NCI-H82 (cell line): ENCODE data around the gene PDCD2L.
"Not testable (repeated sequence)": the region's sequence is repeated elsewhere in the genome, so short reads cannot be mapped to it uniquely, and the experiment has no call there.

Experiments
- DNase-seq: peaks from one replicate; lab custom pipeline; 2025; lab: John Stamatoyannopoulos, UW

PDCD2L gene

DNA sequence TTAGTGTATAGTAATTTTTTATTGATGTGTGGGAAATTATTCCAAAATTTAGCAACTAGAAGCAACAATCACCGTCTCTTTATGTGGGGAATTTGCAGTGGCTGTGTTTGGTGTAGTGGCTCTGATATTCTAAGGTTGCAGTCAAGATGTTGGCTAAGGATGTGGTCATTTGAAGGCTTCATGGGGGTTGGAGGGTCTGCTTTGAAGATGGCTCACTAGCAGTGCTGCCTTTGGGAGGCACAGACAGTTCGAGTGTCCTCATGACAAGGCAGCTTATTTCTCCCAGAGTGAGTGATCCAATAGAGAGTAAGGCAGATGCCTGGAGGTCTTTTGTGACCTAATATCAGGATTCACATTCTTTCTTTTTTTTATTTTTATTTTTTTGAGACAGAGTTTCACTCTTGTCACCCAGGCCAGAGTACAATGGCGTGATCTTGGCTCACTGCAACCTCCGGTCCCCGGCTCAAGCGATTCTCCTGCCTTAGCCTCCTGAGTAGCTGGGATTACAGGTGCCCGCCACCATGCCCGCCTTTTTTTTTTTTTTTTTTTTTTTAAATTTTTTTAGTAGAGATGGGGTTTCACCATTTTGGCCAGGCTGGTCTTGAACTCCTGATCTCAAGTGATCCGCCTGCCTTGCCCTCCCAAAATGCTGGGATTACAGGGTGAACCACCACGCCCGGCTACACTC lies 30.5 kb upstream of the PDCD2L start:
- DNase-seq: no peak

DNA sequence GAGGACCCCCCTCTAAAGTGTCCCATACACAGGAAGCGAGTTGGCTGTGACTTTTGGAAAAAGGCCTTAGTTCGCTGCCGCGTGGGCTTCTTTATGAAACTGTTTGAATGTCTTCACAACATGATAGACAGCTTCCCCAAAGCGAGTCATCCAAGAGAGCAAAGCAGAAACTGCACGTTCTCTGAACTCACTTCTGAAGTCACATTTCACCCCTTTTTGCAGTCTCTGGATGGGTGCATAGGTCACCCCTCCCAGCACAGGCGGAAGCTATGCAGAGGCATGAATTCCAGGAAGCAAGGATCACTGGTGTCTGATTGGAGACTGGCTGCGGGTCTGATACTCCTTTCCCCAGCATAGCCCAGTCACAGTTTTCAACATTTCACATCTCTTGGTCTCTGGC lies 28.6 kb upstream of the PDCD2L start:
- DNase-seq: no peak

DNA sequence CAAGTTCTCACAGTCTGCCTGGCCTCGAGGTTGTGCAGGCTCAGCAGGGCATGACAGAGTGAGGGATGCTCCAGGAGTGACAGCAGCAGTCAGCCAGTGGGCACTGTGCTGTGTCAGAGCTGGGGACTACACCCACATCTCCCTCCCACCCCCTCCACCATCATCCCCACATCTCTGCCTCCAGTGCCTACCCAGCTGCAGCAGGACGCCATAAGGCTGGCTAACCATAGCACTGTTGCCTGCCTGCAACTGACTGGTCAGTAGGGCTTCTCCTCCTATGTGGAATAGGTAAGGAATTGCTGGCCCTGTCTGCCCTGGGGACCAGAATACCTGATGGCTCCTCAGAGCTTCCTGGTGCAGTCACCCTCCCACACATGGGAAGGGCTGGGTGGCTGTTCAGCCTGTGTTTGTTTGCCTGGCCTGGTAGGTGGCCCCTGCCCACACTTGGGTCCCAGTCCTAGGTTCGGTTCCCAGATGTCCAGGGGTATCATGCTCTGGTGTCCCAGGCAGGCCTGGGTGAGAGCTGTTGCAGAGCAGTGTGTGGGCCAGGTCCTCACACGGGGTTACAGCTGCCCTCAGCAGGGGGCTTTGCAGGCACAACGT lies 23.5 kb upstream of the PDCD2L start:
- no peak for DNase-seq

DNA sequence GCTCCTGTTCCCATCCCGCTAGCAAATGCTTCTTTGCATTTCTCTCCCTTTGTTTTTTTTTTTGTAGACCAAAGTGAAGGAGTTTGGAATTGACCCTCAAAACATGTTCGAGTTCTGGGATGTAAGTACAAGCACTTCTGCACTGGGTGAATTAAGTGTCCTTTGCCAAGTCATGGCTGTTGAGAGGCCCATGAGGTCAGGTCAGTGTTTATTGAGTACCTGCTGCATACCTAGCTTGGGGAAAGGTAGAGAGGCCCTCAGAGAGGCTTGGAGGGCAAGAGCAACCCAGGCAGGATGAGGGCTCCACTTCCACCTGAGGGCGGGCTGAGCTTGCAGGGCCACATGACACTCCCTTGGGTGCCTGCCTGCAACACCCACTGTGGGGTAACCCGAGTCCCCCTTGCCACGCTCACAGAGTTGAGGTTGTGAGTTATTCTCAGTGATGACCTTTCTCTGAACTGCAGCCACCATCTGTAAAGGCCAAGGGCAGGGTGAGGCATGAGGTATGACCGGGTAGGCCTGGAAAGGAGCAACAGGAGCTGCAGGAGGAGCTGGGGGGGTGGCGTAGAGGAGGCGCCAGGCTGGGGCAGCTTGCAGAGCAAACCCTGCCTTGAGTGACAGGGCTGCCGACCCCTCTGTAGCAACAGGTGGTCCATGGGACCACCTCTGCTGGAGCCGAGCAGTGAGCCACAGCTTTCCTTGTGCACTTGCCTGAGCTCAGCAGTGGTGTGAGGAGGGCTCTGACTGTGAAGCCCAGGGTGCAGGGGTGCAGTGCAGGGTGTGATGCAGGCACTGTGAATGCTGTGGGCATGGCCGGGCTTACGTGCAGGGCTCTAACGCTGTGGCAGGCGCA lies 22.6 kb upstream of the PDCD2L start:
- DNase-seq: no peak

DNA sequence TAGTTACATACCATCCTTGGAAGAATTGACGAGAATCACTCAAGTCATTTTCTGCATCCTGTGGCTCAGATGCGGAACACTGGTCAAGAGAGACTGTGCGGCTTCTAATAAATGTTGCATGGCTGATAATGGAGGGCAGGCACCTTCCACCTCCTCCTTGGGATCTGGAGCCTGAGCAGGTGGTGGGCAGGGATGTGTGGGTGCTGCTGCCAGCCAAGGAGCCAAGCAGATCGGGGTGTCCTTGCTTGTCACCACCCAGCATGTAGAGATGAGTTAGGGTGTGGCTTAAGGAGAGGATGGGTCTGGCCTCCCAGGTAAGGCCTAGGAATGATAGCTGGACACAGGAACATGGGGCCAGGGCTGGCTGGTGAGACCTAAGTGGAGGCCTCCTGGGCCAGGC lies 21.7 kb upstream of the PDCD2L start:
- no peak for DNase-seq

DNA sequence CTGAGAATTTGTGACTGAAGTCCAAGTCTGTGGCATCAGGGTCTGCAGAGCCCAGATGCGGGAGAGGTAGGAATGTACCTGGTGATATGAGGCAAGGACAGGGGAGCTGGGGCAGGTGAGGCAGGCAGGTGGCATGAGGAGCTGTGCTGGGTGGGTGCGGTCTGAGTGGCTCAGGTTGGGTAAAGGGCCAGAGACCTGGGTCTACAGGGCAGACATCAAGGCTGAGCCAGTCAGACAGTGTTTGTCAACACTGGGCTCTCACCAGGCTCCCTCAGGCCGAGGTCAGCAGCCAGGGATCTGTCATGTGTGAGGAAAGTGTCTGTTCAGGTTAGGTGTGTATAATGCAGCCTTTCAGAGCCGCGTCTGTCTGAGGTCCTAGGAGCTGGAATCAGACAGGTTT lies 20.6 kb upstream of the PDCD2L start:
- no peak for DNase-seq

DNA sequence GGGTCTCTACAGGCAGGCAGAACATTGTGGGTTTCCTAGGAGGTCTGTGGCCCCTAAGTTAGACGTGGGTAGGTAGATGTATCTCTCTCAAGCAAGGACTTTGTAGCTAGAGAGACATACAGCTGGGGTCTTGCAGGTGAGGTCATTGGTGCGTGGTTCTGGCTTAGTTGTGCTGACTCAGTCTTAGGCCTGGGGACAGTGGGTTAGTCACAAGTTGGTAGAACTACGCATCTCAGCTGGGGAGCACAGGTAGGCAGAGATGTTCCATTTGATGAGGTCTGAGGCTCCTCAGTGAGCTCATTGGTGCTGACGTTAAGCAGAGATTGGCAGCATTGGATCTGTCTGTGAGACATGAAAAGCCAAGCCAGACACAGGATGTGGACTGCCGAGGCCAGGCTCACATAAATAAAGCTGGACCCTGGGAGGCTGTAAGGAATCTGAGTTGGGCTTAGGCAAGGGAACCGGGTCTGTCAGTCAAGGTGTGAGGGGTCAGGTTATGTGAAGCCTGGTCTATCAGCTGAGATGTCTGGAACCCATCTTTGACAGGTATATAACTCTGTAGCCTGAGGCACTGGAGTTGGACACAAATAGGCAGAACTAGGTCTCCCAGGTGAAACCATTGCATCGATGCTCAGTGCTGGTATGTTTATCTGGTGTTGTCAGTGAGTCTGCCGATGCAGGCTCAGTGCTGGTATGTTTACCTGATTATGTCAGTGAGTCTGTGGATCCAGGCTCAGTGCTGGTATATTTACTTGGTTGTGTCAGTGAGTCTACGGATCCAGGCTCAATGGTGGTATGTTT lies 17.4 kb upstream of the PDCD2L start:
- DNase-seq: no peak

DNA sequence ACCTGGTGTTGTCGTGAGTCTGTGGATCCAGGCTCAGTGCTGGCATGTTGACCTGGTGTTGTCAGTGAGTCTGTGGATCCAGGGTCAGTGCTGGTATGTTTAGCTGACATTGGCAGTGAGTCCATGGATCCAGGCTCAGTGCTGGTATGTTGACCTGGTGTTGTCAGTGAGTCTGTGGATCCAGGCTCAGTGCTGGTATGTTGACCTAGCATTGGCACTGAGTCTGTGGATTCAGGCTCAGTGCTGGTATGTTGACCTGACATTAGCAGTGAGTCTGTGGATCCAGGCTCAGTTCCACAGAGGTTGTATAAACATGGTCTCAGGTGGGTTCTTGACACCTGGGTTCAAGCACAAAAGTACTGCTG lies 16.8 kb upstream of the PDCD2L start:
- DNase-seq: no peak

DNA sequence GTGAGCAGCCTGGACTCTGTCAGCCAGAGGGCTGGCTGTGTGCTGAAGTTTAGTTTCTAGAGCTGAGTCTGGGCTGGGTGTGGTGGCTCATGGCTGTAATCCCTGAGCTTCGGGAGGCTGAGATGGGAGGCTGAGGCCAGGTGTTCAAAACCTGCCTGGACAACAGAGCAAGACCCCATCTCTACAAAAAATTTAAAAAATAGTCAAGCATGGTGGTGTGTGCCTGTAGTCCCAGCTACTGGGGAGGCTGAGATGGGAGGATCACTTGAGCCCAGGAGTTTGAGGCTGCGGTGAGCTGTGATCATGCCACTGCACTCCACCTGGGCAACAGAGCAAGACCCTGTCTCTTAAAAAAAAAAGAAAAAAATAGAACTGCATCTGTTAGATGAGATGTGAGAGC lies 15.5 kb upstream of the PDCD2L start:
- DNase-seq: not testable (repeated sequence)

DNA sequence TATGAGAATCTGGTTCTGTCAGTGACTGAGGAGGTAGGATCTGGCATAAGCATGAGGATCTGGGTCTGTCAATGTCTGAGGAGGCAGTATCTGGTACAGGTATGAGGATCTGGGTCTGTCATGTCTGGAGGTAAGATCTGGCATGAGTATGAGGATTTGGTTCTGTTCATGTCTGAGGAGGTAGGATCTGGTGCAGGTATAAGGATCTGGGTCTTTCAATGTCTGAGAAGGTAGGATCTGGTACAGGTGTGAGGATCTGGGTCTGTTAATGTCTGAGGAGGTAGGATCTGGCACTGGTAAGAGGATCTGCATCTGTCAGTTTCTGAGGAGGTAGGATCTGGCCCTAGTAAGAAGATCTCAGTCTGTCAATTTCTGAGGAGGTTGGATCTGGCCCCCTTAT lies 12.4 kb upstream of the PDCD2L start:
- DNase-seq: no peak

DNA sequence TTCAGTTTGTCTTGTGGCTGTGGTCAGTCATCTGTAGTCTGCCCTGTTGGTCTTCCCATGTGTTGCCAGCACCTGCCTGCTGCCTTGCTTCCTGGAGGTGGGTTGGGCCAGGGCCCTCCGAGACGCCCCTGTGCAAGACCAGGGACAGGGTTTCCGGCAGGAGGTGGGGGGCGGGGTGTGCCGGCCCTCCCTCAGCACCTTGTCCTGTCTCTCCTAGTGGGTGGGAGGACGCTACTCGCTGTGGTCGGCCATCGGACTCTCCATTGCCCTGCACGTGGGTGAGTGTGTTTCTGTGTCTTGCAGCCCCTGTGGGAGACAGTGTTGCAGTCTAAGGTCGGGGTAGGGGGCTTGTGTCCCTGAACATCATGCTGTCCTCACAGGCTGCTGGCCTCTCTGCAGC lies 11.2 kb upstream of the PDCD2L start:
- no peak for DNase-seq

DNA sequence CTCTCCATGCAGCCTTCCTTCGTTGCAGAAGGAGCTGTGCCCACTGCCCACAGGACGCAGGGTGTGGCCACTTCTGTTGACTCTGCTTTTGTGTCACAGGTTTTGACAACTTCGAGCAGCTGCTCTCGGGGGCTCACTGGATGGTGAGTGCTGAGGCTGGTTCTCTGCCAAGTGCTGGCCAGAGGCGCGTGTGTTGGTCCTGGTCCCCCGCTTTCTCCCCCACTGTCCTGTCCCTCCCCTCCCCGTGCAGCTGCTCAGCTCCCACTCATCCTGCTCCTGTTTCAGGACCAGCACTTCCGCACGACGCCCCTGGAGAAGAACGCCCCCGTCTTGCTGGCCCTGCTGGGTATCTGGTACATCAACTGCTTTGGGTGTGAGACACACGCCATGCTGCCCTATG lies 10.6 kb upstream of the PDCD2L start:
- no peak for DNase-seq

DNA sequence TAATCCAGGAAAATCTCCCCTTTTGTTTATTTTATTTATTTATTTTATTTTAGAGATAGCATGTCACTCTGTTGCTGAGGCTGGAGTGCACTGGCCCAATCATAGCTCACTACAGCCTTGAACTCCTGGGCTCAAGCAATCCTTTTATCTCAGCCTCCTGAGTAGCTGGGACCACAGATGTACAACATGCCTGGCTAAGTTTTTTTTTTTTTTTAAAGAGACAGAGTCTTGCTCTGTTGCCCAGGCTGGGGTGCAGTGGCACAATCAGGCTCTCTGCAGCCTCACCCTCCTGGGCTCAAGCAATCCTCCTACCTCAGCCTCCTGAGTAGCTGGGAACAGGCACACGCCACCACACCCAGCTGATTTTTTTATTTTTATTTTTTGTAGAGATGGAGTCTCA lies 6.3 kb upstream of the PDCD2L start:
- no peak for DNase-seq

DNA sequence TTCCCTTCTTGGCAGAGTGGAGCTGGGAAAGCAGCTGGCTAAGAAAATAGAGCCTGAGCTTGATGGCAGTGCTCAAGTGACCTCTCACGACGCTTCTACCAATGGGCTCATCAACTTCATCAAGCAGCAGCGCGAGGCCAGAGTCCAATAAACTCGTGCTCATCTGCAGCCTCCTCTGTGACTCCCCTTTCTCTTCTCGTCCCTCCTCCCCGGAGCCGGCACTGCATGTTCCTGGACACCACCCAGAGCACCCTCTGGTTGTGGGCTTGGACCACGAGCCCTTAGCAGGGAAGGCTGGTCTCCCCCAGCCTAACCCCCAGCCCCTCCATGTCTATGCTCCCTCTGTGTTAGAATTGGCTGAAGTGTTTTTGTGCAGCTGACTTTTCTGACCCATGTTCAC lies 4.3 kb upstream of the PDCD2L start:
- DNase-seq: no peak

DNA sequence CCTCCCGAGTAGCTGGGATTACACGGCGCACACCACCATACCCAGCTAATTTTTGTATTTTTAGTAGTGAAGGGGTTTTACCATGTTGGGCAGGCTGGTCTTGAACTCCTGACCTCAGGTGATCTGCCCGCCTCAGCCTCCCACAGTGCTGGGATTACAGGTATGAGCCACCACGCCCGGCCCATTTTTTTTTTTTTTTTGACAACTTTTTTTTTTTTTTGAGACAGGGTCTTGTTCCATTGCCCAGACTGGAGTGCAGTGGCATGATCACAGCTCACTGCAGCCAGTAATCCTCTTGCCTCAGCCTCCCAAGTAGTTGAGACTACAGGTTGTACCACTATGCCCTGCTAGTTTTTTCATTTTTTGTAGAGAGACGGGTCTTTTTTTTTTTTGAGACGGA lies 3.4 kb upstream of the PDCD2L start:
- DNase-seq: not testable (repeated sequence)

DNA sequence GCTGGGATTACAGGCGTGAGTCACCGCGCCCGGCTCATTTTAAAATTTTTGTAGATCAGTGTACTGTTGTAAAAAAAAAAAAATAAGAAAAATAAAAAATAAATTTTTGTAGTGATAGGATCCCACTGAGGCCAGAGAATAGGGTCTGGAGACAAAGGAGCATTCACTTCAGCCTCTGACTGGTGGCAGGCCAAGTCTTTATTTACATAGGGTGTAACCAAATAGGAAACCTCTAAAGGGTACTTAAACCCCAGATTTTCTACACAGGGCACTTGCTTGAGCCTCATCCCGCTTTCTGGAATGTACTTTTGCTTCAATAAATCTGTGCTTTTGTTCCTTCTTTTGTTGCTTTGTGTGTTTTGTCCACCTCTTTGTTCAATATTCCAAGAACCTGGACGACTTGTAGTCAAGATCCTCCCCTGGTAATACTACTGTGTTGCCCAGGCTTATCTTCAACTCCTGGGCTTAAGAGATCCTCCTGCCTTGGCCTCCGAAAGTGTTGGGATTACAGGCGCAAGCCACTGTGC lies 2.1 kb upstream of the PDCD2L start:
- no peak for DNase-seq

DNA sequence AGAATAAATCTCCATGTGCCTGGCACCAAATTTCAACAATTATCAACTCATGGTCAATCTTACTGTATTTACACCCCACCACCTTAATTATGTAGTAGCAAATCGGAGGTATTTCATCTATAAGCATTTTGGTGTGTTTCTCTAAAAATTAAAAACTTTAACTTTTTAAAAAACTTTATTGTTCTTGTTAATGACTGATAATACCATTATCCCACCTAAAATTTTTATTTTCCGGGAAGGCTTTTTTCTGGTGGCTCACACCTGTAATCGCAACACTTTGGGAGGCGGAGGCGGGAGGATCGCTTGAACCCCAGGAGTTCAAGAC lies 453 bp upstream of the PDCD2L start:
- no peak for DNase-seq

DNA sequence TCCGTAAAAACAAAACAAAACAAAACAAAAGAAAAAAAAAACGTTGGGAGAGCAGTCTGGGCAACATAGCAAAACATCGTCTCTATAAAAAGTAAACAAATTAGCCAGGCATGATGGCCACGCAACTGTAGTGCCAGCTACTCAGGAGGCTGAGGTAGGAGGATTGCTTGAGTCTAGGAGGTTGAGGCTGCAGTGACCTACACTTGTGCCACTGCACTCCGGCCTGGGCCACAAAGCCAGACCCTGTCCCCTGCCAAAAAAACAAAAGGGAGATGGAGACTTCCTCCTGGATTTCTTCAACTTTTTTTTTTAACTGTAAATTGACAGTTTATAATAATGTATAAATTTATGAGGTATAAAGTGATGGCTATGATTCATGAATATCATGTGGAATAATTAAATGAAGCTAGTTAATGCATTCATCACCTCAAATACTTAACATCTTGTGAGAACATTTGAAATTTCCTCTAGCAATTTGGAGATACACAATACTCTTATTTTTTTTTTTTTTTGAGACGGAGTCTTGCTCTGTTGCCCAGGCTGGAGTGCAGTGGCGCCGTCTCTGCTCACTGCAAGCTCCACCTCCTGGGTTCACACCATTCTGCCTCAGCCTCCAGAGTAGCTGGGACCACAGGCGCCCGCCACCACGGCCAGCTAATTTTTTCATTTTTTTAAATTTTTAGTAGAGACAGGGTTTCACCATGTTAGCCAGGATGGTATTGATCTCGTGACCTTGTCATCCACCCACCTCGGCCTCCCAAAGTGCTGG lies 1.9 kb downstream of the PDCD2L start:
- DNase-seq: no peak

DNA sequence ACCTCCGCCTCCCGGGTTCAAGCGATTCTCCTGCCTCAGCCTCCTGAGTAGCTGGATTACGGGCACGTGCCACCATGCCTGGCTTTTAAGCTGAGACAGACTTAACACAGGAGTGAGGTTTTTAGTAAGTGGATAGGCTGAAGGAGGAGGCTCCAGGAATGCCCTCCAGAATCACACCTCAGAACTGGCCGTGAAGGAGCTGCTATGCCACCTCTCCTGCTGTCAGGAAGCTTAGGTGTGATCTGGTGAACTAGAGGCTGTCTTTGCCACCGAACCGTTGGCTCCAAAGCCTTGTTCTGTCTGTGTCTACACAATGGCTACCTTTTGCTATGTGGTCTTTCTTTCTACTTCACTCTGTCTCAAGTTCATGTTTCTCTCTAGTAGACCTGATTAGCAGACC lies 4.2 kb downstream of the PDCD2L start:
- no peak for DNase-seq

DNA sequence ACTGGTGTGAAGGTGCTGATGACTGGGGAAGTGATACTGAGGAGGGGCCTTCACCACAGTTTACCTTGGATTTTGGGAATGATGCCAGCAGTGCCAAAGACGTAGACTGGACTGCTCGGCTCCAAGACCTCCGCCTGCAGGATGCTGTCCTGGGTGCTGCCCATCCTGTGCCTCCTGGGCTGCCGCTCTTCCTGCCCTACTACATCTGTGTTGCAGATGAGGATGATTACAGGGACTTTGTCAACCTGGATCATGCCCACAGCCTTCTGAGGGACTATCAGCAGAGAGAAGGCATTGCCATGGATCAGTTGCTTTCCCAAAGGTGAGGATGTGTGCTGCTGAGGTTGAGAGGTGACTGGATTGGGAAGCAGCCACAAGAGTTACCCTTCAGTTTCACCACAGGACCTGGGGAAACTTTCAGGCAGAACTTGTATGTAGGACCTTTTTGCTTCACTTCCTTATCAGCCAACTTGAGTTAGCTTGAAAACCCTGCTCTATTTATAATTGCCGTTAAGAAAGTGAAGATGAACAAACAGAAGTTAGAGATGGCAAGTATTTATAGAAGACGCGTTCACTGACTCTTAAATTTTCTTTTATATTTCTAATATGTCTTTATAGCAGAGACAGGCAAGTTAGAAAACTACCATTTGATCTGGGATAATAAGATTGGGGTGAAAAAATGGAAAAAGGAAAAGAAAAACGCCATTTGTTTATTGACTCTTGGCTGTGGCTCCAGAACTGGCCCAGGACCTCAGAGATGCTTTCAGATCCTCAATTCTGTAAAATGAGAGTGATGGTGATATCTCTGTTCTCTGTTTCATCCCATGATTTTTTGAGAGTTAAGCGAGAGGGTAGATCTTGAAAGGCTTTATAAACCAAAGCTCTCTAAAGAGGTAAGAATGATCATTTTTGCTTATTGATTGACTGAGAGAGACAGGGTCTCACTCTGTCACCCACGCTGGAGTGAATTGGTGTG lies 5.3 kb downstream of the PDCD2L start:
- no peak for DNase-seq
